NOMO-1 (cell line): ENCODE measurements around the gene PBOV1.

Source experiments
- DNase-seq, 2 experiments: peaks; one replicate each; lab custom pipeline; 2025; ENCODE audit not compliant: unreplicated experiment in 2 of 2; lab: John Stamatoyannopoulos, UW

The PBOV1 gene

DNA sequence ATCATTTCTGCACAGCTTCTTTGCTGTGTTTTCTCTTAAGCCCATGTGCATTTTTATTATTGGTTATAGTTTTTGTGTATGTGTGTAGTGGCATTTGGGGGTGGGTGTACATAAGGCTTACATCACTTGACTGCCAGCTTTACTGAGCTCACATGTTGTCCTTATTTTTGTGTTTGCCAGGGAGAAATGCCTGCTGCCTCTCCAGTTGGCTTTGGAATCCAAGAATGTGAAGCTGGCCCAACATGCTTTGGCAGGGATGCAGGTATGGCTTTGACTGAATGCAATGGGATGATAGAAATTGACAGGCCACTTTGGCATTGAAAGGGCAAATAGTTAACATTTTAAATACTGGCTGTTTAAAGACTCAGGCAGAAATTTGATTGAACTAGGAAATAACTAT is 11.4 kb downstream of the PBOV1 start:
- no peak for DNase-seq

DNA sequence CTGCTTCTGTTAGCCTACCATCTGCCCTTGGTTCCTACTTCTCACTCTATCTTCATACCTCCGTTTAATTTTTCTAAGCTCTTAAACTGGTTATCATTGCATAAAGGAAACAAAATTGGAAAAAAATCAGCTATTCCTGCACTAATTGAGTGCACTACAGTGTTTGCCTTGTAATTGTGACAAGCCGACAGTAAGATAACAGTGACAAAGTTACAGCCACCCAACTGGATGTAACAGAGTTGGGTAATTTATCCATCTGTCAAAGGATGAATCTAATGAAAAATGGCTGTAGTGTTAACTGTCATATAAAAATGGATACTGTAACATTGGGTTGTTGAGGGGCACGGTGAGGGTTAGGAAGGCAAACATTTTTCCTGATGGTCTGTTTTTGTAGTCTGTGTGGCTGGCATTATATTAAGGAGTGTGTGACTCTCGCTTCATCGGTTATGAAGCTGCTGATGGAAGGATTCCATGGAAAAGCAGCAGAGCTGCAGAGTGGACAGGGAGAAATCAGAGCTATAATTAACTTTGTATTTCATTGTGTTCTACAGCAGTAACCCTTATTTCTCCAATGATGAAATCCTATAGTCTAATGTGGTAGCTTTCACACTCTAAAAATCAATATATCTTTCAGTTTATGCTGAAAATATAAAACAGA is 12.7 kb downstream of the PBOV1 start:
- DNase-seq: no peak

DNA sequence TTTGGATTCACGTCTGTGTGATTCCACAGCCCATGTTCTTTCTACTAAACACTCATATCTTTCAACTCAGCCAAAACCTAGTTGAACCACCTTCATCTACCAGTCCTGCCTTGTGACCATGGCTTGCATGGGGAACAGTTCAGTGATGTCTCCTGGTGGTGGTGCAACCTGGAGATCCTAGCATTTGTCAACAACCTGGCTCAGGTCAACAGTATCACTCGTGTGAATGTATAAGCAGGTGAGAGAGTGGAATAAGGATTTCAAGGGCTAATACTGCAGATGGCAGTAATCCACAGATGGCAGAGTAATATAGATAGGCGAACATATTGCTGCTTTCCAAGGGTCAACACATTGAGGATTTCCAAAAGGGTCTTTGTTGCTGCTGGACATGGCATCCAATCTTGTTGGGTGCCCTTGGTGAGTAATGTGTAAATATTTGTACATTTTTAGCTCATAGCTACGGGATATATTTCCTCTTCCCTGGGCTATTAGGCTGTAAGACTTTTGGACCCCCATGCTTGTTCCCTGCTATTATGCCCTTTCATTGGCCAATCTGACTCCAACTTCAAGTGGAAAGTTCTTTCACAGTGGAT is 13.4 kb downstream of the PBOV1 start:
- no peak for DNase-seq

DNA sequence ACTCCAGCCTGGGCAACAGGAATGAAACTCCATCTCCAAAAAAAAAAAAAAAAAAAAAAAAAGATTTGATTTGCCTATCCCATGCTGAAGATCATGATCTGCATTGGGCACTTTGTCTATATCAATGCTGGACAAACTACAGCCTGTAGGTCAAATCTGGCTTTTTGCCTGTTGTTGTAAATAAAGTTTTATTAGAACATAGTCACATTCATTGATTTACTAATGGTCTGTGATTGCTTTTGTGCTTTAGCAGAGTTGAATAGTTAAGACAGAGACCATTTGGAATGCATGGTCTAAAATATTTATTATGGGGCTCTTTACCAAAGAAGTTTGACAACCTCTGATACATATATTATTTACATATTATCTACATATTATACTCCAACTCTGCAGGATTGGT is 14.0 kb downstream of the PBOV1 start:
- no peak for DNase-seq

DNA sequence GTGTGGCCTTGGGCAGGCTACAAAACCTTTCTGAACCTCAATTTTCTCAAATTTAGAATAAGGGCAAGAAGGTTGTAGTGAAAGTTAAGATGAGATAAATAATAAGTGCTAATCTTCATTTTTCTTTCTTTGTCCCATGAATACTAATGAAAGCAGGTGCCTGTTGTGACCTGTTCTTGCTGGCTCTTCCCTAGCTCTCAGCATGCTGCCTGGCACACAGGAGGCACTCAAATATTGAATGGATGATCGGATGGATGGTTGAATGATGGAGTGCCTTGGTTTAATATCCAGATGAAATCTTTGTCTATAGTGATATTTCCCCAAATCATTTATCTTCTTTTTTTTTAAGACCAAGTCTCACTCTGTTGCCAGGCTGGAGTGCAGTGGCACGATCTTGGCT is 15.0 kb downstream of the PBOV1 start:
- no peak for DNase-seq

DNA sequence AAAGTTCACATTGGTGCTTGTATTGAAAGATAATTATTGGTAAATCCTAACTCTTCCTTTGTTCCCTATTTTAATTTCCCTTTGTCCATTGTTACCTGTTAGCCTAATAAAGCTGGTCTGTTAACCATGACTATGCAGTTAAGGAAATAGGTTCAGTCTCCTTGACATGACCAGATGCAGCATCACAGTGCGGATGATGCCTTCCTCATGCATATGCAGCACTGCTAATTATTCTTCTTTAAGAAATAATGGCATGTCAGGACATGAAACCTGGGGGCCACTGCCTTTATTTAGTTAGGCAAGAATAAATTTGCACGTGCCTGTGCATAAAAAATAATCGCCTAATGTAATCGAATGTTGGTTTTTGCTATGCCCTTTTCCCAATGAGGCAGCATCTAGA is 16.5 kb downstream of the PBOV1 start:
- no peak for DNase-seq

DNA sequence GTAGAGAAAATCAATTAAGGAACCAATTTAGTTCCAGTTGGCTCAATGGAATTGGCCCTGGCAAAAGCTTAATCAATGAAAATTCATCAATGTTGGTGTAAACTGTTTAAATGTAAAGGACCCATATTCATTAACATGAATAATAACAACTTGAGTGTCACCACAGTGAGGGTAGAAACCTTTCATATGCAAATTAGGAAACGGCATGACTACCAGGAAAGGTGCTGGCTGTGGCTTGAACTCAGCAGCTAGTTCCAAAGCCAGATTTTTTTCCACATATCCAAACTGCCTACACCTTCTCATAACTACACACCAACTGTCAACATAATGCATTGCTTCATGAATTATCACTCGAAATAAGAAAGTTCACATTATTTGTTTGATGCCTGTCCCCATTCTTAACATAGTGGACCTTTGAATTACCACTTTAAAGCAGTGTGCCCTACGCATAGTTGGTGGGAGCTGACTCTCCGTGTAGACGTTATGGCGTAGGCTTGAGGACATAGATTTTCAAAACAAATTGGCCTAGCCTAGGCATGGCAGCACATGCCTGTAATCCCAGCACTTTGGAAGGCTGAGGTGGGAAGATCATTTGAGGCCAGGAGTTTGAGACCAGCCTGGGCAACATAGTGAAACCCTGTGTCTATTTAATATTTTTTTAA is 19.7 kb downstream of the PBOV1 start:
- DNase-seq: no peak

DNA sequence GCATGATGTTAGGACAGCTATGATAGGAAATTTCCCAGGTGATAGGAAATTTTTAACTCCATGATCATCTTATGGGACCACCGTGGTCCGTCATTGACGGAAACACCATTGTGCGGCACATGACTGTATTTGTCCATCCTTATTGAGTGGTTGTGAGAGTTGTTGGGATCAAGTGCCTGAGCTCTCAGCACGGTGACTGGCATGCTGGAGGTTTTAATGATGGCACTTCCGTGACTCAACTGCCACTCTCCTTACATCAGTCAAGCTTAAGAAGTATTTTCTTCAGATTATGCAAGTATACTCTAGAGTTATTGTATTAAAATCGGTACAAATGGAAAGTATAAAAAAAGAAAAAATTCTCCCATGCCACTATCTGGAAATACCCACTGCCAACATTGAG is 20.7 kb downstream of the PBOV1 start:
- DNase-seq: no peak

DNA sequence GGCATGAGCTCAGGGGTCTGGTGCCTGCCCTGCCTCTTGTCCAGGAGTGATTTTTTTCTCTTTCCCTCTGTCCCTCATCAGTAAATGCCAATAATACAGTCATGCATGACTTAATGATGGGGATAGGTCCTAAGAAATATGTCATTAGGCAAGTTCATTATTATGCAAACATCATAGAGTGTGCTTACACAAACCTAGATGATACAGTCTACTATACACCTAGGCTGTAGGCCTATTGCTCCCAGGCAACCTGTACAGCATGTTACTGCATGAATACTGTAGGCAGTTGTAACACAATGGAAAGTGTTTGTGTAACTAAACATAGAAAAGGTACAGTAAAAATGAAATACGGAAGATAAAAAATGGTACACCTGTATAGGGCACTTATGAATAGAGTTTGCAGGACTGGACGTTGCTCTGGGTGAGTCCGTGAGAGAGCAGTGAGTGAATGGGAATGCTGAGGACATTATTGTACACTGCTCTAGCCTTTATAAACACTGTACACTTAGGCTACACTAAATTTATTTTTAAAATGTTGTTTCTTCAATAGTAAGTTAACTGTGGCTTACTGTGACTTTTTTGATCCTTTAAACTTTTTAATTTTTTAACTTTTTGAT is 22.1 kb downstream of the PBOV1 start:
- no peak for DNase-seq

DNA sequence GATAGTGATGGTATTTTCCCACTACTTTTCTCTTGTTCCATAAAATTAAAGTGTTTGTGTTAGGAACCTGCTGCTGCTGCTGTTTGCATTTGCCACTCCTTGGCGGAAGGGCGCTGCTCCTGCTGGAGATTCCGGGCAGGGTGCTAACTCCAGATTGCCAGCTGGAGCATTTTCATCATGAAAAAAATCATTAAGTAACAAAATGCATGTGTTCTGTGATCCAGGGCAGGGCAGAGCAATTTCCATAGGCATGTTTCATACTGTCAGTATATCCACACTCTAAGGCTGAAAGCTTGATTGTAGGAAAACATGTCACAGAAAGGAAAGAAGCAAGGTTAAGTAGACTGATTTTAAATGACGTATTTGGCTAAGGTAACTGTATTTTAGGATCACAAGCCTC is 24.0 kb downstream of the PBOV1 start:
- DNase-seq: no peak

DNA sequence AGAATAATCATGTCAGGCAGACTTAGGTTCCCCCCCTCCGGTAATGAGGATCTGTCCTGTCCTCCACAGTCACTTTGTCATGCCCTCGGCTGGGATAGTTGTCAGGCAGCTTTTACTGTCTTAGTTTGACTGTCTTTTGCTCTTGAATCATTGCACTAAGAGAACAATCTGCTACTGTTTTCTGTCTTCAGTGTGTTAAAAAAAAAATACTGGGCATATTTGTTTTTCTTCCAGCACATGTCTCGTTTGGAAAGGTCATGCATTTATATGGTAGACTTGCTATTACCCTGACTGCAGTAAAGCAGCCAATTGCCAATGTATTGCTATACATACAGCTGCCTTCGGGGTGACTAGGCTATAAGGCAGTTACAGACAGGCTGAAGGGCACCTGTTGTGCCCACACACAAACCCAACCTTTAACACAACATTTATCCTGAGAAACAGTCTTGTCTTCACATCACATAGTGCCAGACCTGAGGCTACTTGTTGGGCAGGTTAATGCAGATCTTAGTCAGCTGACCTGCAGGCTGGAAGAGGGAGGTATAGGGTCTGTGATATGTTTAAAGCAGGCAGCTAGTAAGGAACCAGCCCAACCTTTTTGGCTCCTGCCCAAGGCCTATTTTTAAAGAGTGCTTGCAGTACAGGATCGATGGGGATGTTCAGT is 29.9 kb downstream of the PBOV1 start:
- no peak for DNase-seq

DNA sequence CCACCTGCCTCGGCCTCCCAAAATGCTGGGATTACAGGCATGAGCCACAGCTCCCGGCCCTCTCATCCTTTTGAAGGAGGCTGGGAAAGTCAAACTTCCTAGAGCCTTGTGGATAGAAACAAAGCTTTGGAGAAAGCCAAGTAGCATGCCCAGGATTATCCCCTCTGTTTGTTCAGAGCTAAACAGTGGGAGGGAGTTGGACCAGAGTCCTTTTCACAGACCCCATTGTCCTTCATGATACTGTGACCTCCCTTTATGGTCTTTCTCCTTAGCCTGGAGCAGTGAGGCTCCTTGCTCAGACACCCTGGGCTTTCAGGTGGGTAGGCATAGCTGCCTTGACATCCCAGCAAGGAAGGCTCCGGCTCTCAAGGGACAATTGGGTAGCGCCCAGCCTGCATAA is 31.1 kb downstream of the PBOV1 start:
- DNase-seq: no peak

DNA sequence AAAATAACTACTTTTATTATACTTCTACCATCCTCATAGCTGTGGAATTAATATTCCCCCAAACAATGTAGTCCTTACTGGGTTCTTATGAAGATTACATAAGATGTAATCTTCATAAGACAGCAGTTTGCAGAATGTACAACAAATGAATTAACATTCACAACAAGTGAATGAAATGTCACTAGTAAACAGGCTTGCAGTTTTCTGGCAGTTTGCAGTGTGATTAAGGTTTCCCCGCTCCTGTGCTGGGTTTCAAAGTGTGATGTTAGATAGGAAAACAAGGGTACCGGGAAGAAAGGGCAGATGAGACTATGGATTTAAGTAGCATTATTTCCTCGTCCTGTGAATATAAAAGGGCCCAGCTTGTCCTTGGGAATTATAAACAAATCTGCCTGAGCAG is 34.1 kb downstream of the PBOV1 start:
- DNase-seq: no peak

DNA sequence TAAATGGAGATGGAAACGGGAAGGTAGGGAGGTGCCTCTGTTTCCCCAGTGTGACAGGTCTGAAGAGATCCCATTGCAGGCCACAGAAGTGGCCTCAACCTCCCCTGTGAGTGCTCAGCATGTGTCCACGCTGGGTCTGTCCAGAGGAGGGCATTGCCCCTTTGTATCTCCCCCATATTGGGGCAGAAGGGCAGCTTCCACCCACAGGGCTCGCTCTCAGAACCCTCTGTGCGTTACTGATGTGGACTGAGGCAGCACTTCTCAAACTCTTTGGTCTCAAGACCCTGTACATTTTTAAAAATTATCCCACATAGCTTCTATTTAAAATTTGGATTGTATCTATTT is 34.5 kb downstream of the PBOV1 start:
- no peak for DNase-seq

DNA sequence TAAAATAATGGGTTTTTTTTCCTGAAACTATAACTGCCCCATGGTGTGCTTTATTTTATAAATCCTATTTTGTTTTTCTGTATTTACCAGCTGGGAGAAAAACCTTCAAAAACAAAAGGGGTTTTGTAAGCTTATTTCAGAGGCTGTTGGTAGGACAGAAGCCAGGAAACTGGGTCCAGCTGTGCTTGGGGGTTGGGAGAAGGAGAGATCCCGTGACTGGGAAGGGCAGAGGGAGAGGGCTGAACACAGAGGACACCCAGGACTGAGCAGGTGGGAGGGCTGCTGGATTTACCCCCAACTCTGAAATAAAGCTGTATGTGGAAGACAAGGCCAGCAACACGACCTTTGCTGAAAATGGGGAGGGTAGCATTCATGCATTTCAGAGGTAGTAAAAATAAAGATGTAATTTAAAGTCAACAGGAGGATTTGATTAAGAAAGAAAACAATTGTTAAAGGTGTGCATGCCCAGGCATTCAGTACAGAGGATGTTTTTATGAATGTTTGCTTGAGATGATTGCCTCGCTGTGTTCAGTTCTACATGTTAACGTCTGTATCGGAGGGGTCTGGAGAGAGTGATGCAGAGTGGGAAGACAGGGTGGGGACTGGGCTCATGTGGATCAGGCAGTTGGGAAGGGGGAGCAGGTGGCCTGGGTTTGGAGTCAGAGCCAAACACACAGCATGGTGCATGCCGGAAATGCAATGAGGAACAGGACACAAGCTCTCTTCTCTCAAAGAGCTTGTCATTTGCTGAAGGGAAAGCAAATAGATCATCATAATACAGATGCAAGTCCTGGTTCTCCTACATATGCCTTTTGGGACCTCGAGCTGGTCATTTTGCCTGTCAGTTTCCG is 35.1 kb downstream of the PBOV1 start:
- no peak for DNase-seq

DNA sequence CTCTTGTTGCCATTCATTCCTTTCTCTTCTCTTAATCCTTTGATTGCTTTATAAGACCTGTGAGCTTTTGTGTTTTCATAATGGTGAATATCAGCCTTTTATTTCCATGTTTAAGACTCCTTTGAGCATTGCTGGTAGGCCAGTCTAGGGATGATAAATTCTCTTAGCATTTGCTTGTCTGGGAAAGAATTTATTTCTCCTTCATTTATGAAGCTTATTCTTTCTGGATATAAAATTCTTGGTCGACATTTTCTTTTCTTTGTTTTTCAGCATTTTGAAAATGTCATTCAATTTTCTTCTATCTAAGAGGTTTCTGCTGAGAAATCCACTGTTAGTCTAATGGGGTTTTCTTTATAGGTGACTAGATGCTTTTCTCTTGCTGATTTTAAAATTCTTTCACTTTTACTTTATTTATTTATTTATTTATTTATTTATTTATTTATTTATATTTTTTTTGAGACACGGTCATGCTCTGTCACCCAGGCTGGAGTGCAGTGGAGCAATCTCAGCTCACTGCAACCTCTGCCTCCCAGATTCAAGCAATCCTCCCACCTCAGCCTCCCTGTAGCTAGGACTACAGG is 41.5 kb downstream of the PBOV1 start:
- no peak for DNase-seq

DNA sequence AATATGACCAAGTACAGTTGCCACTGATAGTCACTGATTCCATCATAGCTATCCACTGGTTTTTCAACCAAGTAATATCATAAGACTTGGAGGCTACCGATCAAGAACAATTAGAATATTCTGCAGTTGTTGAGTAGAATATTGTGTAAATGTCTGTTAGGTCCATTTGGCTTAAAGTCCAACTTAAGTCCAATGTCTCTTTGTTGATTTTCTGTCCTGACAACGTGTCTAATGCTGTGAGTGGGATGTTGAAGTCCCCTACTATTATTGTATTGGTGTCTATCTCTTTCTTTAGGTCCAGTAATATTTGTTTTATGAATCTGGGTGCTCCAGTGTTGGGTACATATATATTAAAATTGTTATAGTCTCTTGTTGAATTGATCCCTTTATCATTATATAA is 42.7 kb downstream of the PBOV1 start:
- DNase-seq: no peak
